ENCODE measurements around the gene AKAP6. TPM values are rescaled to one million over a fixed set of nuclear protein-coding genes. Genes with fewer than 3 reads are reported as not detected.

AKAP6 gene
- total and polyA plus RNA-seq, 10 of the 15 experiments (the other 5 are each of a cell fraction or from before 2014, with no cell fraction given) = 0.35 to 5.9 (median 2.2) TPM

GRCh38 chr14:32697704-32698103 lies 368.6 kb downstream of the AKAP6 start (continued):
- TF ChIP-seq ZBTB11 (CRISPR knock-in tag; IDR thresholded peaks at IDR 0.05) (no peak), BCL3 (IDR thresholded peaks at IDR 0.05; ENCODE audit: borderline replicate concordance, insufficient read depth, low read depth, low read length, poor library complexity, severe bottlenecking) (no peak), REST (IDR thresholded peaks at IDR 0.05; ENCODE audit: low read depth, low read length) (no peak), PRDM15 (CRISPR knock-in tag; IDR thresholded peaks at IDR 0.05) (no peak), E2F8 (IDR thresholded peaks at IDR 0.05; ENCODE audit: low read depth, partially characterized antibody) (no peak), ZBTB33 (IDR thresholded peaks at IDR 0.05) (no peak), YBX1 (IDR thresholded peaks at IDR 0.05) (no peak)
